ENCODE data around the gene UNK.

Gene UNK

DNA sequence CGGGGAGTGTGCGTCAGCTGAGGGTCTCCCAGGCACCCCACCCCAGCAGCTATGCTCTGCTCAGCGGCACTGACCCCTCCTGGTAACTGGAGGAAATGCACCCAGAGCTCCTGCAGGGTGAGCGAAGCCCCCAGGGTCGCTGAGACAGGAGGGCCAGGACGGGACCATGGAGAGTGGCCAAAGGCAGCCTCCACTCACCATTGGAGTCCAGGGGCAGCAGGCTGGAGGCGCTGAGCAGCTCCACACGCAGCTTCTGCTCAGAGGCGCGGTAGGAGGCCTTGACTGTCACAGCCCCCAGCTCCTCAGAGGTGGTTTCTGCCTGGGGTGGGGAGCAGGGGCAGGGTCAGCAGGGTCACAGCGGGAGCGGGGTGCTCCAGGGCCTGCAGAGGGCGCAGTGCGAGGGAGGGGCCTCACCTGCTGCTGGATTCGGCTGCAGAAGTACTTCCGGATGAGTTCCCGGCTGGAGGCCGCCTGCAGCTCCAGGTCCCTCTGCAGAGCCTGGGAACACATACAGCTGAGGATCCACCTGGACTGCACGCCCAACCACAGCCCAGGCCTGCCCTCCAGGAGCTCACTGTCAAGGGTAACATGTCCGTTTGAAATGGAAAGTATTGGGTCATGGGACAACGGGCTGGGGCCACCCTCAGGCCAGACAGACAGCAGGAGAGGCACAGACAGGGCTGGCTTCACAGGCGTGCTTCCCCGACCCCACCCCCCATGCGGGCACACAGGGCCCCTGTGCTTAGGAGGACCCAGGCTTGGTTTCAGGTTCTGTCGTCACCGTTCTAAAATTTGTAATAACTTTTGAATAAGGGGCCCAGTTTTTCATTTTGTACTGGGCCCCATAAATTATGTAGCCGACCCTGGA is 45.8 kb downstream of the UNK start:
- Histone ChIP-seq H3K4me3 (ENCODE audit: low read depth, low read length, poor library complexity, severe bottlenecking) (peak overlapping the region; percentile 31), H3K9ac (ENCODE audit: low read length) (peak overlapping the region; percentile 2; the same call in 1 of the 2 replicates), H3K9me3 (ENCODE audit: low read length) (no peaks in the 10 kb centered on the region), H3K27ac (ENCODE audit: low read depth, low read length, poor library complexity, severe bottlenecking) (peak overlapping the region; percentile 24), H3K4me2 (ENCODE audit: low read length) (peak overlapping the region; percentile 23), H2AFZ (ENCODE audit: low read length) (no peak overlapping the region), H3K4me1 (ENCODE audit: insufficient read depth, low read length, severe bottlenecking) (peaks cover 55% of the 10 kb centered on the region), H4K20me1 (ENCODE audit: insufficient read depth, low read length) (no peaks in the 10 kb centered on the region), H3K36me3 (ENCODE audit: insufficient read depth, low read length) (peaks cover 11% of the 10 kb centered on the region; the same call in 1 of the 2 replicates), H3K27me3 (ENCODE audit: insufficient read depth, low read length) (0 out of 2 replicates have a peak, but pooled peaks cover 5% of the 10 kb centered on the region), H3K79me2 (ENCODE audit: insufficient read depth, low read length) (no peaks in the 10 kb centered on the region), H3F3A (ENCODE audit: insufficient read depth, low read length) (no peaks in the 10 kb centered on the region), H3K9me2 (ENCODE audit: low read depth, low read length) (no peaks in the 10 kb centered on the region)
- TF ChIP-seq, protein P1, sequence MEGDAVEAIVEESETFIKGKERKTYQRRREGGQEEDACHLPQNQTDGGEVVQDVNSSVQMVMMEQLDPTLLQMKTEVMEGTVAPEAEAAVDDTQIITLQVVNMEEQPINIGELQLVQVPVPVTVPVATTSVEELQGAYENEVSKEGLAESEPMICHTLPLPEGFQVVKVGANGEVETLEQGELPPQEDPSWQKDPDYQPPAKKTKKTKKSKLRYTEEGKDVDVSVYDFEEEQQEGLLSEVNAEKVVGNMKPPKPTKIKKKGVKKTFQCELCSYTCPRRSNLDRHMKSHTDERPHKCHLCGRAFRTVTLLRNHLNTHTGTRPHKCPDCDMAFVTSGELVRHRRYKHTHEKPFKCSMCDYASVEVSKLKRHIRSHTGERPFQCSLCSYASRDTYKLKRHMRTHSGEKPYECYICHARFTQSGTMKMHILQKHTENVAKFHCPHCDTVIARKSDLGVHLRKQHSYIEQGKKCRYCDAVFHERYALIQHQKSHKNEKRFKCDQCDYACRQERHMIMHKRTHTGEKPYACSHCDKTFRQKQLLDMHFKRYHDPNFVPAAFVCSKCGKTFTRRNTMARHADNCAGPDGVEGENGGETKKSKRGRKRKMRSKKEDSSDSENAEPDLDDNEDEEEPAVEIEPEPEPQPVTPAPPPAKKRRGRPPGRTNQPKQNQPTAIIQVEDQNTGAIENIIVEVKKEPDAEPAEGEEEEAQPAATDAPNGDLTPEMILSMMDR (IDR thresholded peaks at IDR 0.05; ENCODE audit: low read length): peak; percentile 73
- TF ChIP-seq EZH2 (IDR thresholded peaks at IDR 0.05; ENCODE audit: borderline replicate concordance, low read length): no peak

DNA sequence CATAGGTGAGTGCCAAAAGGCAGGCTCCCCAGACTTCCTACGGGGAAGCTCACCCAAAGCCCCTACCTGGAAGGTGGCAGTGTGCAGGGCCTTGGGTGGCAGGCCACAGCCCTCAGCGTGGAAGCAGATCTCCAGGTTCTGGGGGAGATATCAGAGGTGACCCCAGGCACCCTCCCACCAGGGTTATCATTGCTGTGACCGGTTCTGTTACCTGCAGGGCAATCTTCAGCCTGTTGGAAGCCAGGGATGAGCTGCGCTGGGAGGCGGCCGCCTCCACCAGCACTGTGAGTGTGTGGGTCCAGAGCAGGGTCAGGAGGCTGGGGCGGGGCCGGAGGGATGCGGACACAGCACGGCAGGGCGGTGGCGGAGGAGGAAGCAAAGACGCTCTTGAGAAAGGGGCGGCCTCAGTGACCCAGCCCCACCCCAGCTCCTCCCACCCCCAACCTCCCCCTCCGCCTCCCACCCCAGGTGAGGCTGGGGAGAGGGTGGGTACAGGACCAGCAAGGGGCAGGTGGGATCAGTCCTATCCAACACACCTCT is 46.5 kb downstream of the UNK start:
- Histone ChIP-seq H3K9me3 (ENCODE audit: low read length) (no peaks in the 10 kb centered on the region), H3K4me1 (ENCODE audit: insufficient read depth, low read length, severe bottlenecking) (peaks cover 55% of the 10 kb centered on the region), H4K20me1 (ENCODE audit: insufficient read depth, low read length) (no peaks in the 10 kb centered on the region), H3K27me3 (ENCODE audit: insufficient read depth, low read length) (0 out of 2 replicates have a peak, but pooled peaks cover 5% of the 10 kb centered on the region), H3K9ac (ENCODE audit: low read length) (no peak overlapping the region), H3K27ac (ENCODE audit: low read depth, low read length, poor library complexity, severe bottlenecking) (peak overlapping the region; percentile 24), H2AFZ (ENCODE audit: low read length) (no peak overlapping the region), H3K4me3 (ENCODE audit: low read depth, low read length, poor library complexity, severe bottlenecking) (no peak overlapping the region), H3F3A (ENCODE audit: insufficient read depth, low read length) (no peaks in the 10 kb centered on the region), H3K9me2 (ENCODE audit: low read depth, low read length) (no peaks in the 10 kb centered on the region), H3K36me3 (ENCODE audit: insufficient read depth, low read length) (peaks cover 4% of the 10 kb centered on the region; the same call in 1 of the 2 replicates), H3K79me2 (ENCODE audit: insufficient read depth, low read length) (no peaks in the 10 kb centered on the region), H3K4me2 (ENCODE audit: low read length) (peak overlapping the region; percentile 23)
- TF ChIP-seq, protein P1 (IDR thresholded peaks at IDR 0.05; ENCODE audit: low read length): no peak
- no peak for TF ChIP-seq EZH2 (IDR thresholded peaks at IDR 0.05; ENCODE audit: borderline replicate concordance, low read length)

DNA sequence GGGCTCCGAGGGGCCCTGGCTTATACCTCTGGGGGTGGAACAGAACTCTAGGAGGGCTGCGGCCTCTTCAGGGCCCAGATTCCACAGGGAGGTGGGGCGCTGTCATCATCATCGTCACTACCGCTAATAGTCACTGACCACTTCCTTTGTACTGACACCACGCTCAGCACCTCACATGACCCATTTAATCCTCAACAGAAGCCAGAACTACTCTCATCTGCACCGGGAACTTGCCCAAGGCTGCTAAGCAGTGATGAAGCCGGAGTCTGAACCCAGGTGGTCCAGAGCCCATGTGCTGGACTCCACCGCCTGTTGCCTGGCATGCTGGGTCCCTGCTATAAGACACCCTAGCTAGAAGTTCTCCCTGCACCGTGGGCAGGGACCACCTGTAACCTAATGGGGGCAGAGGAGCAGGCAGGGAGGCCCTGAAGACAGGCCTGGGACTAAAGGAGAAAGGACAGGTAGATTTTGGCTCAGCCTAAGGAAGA is 47.6 kb downstream of the UNK start:
- Histone ChIP-seq H3F3A (ENCODE audit: insufficient read depth, low read length) (no peaks in the 10 kb centered on the region), H3K27ac (ENCODE audit: low read depth, low read length, poor library complexity, severe bottlenecking) (peak overlapping the region; percentile 28), H3K4me1 (ENCODE audit: insufficient read depth, low read length, severe bottlenecking) (peaks cover 45% of the 10 kb centered on the region), H3K27me3 (ENCODE audit: insufficient read depth, low read length) (0 out of 2 replicates have a peak, but pooled peaks cover 5% of the 10 kb centered on the region), H2AFZ (ENCODE audit: low read length) (no peak overlapping the region), H3K36me3 (ENCODE audit: insufficient read depth, low read length) (no peaks in the 10 kb centered on the region), H3K4me2 (ENCODE audit: low read length) (peak overlapping the region; percentile 51), H4K20me1 (ENCODE audit: insufficient read depth, low read length) (no peaks in the 10 kb centered on the region), H3K4me3 (ENCODE audit: low read depth, low read length, poor library complexity, severe bottlenecking) (peak overlapping the region; percentile 35), H3K9ac (ENCODE audit: low read length) (peak overlapping the region; percentile 44; the same call in 1 of the 2 replicates), H3K9me2 (ENCODE audit: low read depth, low read length) (no peaks in the 10 kb centered on the region), H3K9me3 (ENCODE audit: low read length) (no peaks in the 10 kb centered on the region), H3K79me2 (ENCODE audit: insufficient read depth, low read length) (no peaks in the 10 kb centered on the region)
- TF ChIP-seq, protein P1 (IDR thresholded peaks at IDR 0.05; ENCODE audit: low read length): no peak
- no peak for TF ChIP-seq EZH2 (IDR thresholded peaks at IDR 0.05; ENCODE audit: borderline replicate concordance, low read length)

Measured in OCI-LY1 (cell line).